Right forelimb (tissue), 1 donor: ENCODE results near the gene MEI1.
A peak's percentile ranks its signal among the peaks of the same experiment; 100 is the strongest.

Experiments used
- DNase-seq: peaks from one replicate; pipeline ENCODE4 v3.0.0-alpha.2; 2018

The MEI1 gene

DNA sequence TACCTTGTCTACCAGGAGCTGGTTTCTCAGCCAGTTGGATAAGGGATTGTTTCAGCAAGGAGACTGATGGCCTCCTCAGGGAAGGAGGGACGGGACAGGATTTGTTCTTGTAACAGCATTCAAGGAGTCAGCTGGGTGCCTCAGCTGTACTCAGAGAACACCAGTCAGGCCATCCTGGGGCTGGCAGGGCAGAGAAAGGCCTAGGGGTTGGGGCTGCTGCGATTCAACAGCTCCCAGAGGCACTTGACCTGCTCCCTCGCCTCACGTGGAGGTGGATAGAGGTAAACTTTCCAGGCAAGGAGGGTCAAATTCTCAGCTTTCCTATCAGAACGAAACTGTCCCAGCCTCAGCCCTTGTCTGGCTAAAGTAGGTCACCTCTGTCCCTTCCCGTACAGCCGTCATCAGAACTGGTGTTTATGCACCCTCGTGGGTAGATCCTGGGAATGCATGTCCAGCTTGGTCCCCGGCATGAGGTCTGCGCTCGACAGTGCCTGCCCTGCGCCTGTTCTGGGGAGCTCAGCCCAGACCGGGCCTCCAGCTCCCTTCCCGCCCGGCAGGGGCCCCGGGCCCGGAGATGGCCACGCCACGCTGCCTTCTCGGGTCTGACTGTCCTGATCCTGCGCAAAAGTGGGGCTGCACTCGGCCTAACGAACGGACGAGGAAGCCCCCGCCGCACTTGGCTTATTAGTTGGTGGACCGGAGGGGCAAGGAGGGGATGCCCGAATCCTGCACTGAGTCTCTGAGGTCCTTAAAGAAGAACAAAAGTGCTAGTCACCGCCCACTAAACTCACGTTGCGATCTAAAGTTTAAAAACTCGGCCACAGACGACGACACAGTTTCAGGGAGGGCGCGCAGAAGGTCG, 100.4 kb downstream of the MEI1 start:
- DNase-seq, result no peak

GRCh38 chr22:41800348-41801146, 101.2 kb downstream of the MEI1 start, which contains the start of gene CCDC134:
TSS of gene CCDC134 (plus strand) at chr22:41800679. CDS start at chr22:41808891, 8,212 bp downstream.
- peak; percentile 95 for DNase-seq

GRCh38 chr22:41801147-41801819, 102.0 kb downstream of the MEI1 start:
- DNase-seq, result no peak

- no peak for DNase-seq
These were observed 102.6 kb downstream of the MEI1 start for GRCh38 chr22:41801886-41802285.

DNA sequence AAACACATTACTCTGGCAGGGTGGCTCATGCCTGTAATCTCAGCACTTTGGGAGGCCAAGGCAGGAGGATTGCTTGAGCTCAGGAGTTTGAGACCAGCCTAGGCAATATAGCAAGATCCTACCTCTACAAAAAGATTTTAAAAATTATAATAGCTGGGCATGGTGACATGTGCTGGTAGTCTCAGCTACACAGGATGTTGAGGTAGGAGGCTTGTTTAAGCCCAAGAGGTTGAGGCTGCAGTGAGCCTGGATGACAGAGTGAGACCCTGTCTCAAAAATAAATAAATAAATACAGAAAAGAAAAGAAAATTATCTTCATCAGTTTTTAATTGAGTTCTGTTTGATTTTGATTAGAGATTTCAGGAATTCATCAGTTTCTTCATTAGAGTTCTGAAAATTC, 106.3 kb downstream of the MEI1 start:
- no peak for DNase-seq

- no peak for DNase-seq
These were observed 109.1 kb downstream of the MEI1 start for GRCh38 chr22:41808400-41808799.

DNA sequence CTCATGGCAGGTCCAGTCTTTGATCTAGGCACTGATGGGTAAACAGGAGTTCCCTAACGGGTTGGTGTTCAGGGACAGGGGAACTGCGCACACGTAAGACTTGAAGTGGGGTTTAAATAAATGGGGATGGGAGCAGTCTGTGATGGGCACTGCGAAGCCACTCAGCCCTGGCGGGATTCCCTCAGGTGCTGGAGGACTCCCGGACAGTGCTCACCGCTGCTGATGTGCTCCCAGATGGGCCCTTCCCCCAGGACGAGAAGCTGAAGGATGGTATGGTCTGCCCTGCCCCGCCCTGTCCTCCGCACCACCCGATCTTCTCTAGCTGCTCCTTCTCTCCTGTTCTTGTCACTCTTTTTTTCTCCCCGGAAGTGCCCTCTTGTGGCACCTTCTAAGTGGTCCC, 110.7 kb downstream of the MEI1 start:
- DNase-seq, result no peak

DNA sequence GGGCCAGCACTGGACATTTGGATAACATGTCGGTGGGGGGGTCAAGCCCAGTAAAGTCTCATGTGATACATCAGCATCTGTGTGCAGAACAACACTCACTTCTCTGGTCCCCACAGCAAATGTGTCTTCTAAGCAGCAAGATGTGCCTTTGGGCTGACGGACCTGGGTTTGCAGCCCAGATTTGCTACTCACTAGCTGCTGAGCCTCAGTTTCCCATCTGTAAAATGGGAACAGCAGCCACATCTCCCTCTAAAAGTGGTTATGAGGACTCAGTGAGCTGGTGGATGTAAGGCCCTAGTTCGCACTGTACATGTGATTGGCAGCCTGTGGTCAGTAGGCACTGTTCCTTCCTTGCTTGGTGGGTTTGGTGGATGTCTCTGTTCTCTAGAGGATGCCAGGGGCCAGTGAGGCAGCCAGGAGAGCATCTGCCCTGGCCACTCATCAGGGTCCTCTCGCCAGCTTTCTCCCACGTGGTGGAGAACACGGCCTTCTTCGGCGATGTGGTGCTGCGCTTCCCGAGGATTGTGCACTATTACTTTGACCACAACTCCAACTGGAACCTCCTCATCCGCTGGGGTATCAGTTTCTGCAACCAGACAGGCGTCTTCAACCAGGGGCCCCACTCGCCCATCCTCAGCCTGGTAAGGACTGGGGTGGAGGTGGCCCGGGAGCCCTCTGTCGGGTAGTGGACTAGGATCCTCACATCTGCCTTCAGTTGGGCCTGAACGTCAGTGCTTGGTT, 113.7 kb downstream of the MEI1 start:
- DNase-seq, result no peak

- no peak for DNase-seq
These were observed 114.6 kb downstream of the MEI1 start for GRCh38 chr22:41813726-41814410.

DNA sequence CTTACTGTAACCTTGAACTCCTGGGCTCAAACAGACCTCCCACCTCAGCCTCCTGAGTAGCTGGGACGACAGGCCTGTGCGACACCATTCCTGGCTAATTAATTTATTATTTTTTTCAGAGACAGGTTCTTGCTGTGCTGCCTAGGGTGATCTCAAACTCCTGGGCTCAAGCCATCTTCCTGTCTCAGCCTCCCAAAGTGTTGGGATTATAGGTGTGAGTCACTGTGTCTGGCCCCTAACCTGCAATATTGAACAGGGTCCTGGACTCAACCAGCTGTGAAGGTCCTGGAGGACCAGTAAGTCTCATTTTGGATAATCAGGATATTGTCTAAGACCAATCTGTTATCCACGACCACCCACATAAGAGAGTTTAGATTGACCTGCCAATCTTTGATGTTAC, 116.4 kb downstream of the MEI1 start:
- DNase-seq, result no peak

DNA sequence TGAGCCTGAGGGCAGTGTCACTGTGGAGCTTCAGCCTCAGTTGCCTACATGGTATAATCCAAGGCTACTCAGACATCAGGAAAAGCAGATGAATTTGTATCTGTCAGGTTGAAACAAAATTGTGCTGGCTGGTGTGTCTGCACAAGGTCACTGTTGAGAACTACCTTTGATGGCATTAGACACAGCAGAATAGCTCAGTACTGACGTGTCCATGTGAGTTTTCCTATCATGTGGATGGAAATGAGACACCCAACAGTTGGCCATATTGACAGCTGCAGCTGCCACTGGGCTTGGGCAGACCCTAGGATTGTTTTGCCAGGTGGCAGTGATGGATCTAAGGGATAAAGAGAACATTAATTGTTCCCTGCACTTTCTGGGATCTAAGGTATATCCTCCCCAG, 116.9 kb downstream of the MEI1 start:
- DNase-seq, result no peak

GRCh38 chr22:41816871-41817270, 117.6 kb downstream of the MEI1 start:
- DNase-seq, result no peak

GRCh38 chr22:41818011-41818410, 118.7 kb downstream of the MEI1 start:
- DNase-seq, result no peak

DNA sequence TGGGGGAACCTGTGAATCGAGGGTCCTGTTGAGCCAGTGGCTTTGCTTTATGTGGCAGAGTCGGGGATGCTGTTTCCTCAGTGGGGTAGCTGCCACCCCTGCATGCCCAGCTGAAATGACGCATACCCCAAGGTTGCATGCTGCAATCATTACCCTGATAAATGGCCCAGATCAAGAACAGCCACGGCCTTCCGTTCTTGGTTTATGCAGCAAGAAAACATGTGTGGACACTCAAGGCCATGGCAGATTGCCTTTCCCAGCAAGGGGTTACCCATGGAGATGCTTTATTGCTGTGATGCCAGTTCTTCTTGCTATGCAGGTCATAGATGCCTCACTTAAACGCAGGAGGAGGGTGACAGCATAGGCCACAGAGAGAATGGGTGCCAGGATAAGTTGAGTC, 119.3 kb downstream of the MEI1 start:
- DNase-seq, result no peak

GRCh38 chr22:41819257-41819656, 120.0 kb downstream of the MEI1 start:
- no peak for DNase-seq

- DNase-seq, result no peak
These were observed 121.1 kb downstream of the MEI1 start for GRCh38 chr22:41820447-41820846.

- DNase-seq, result no peak
These were observed 122.4 kb downstream of the MEI1 start for GRCh38 chr22:41821471-41822316.

- no peak for DNase-seq
These were observed 123.2 kb downstream of the MEI1 start for GRCh38 chr22:41822317-41823057.

DNA sequence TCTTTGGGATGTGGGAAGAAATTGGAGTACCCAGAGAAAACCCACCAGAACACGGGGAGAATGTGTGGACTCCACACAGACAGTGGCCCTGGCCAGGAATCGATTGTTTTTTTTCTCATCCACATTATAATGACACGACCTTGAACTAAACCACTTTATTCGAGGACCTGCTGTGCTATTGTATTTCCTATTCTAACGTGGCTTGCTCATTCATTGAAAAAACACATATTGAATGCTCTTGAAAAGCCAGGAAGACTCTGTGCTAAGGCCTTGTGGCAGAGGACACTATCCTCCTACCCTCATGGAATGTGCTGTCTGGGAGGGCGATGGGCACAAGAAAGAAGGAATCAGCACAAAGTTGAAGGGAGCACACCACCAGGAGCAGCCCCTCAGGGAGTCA, 124.5 kb downstream of the MEI1 start:
- no peak for DNase-seq

DNA sequence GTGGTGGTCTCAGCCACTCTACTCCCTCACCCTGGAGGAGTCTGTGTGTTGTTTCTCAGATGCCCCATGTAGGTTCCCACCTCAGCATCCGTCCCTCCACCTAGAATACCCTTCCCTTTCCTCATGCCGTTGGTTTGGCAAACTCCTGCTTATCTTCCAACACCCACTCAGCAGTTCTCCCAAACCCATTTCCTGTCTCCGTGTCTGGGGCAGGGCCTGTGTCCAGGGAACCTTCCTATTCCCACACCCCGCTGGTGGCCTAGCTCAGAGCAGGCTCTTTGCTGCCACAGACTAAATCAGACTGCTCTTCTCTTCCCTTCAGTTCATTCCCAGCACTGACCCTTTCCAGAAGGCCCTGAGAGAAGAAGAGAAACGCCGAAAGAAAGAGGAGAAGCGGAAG, 126.1 kb downstream of the MEI1 start:
- DNase-seq, result no peak
